IPS-NIHi11 (cell line): Measurements from ENCODE around the gene DAPK1.
A peak's percentile ranks its signal among the peaks of the same experiment; 100 is the strongest.

ENCODE experiments used
- DNase-seq: peaks from one replicate; pipeline ENCODE4 v3.0.0; 2012; ENCODE audit warnings: mixed read lengths, low spot score

The DAPK1 gene

DNA sequence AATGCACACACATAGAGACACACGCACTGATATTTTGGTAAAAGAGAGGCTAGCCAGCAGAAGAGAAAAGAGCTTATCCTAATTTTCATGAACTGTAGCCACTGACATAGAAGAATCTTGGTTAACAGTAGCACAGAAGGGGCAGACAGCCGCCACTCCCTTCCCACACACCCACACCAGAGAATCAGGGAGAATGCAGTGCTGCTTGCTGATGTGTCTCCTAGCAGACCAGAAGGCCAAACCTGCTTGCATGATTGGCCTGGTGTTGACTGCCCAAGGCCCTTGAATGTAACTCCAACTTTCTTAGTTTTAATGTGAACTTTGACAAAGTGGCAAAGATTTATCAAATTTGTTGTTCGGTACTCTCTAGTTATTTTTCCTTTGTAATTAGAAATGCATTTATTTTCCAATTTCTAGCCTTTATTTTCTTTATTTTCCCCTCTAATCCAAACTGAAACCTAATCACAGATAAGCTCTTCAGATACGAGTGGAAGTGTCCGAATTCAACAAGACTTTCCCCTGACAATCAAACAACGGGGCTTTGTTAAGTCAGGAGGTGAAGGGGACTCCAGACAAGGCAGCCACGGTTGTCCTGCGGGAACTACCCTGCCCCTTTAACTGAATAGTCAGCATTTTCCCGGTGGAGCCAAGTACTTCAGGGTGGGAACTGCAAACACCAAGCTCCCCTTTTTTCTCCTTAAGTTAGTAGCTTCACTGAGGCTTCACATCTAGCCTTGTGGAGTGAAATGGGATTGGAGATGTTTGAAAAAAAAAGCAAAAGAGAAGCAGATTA is 146.3 kb downstream of the DAPK1 start:
- DNase-seq = peak; percentile 26

DNA sequence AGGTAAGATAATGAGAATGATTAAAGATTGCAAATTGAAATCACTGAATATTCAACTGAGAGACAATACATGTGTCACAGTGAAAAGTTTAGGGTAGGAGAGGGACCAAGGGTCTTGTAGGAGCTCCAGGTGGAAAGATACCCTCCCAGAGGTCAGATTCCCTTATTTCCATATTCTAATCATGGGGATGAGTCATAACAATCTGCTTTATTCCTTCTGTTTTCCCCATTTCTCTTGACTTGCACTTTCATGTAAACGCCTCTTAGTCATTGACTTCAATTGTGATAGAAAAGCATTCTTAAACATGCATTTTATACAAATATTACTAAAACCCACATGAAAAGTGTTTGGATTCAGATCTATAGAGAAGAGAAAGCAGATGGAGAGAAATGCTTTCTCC is 147.0 kb downstream of the DAPK1 start:
- DNase-seq = no peak

DNA sequence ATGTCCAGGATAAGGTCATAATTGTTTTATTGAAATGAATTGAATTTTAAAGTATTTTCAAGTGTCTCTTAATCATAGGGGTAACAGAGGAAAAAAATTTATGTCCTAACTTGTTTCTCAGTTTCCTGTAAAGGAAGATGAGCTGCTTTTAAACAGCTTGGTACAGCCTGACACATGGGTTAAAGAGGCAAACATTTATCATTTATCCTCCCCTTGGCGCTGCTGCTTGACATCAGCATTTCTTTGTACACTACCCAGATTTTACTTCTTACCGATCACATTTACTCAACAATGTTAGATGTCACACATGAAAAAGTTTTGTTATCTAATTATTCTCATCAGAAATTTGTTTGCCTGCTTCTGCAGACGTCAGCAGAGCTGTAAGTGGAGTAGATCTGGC is 148.9 kb downstream of the DAPK1 start:
- DNase-seq = no peak

DNA sequence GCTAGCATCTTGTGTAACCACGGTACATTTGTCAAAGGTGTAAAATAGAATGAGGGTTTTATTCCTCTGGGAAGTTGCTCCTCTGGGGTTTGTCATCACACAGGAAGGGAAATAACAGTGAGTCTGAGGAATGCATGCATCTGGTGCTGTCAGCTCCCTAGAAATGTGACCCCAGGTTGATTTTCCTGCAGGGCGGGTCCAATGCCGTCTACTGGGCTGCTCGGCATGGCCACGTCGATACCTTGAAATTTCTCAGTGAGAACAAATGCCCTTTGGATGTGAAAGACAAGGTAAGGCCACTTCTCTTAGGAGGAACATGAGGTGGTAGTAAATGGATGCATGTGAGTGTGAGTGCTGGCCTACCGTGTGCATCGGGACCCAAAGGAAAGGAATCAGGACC is 149.4 kb downstream of the DAPK1 start:
- DNase-seq = no peak

DNA sequence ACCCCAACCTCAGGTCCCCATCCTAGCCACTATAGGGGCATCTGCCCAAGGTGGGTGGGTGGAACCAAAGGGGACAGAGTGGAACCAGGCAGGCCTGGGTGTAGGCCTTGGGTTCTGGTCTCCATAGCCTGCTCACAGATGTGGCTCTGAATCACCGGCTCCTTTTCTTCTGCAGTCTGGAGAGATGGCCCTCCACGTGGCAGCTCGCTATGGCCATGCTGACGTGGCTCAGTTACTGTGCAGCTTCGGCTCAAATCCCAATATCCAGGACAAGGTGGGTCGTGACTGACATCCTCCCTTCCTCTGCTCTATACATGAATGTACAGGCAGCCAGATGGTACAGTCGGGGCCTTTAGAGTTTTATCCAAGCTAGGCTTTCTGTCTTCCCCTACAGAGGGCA is 150.9 kb downstream of the DAPK1 start:
- DNase-seq = no peak

DNA sequence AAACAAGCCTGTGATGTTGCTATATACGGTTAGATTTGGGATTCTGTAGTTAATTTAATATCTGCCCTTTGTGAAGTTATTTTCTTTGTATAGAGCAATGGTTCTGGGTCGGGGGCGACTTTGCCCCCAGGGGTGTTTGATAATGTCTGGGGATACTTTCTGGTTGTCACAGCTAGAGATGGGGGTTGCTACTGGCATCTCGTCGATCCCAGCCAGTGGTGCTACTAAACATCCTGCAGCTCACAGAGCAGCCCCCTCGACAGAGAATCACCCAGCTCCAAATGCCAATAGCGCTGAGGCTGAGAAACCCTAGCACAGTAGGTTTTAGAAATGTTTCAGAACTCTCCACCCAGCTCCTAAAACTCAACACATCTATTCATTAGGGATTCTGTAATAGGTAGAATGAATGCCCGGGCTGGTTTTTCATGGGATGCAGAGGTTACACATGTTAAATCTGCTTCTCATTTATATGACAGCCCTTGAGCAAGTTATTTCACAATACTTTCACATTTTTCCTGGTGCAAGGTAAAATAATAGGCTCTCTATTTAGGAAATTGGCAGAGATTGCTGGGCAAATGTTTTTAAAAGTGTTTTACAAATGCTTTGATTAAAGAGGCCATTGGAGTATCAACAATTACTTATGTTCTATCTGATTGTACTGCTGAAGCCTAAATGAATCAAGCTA is 153.1 kb downstream of the DAPK1 start:
- no peak for DNase-seq

- DNase-seq = no peak
Measured at GRCh38 chr9:87651431-87651830, 153.8 kb downstream of the DAPK1 start.

- DNase-seq = no peak
Measured at GRCh38 chr9:87653941-87654340, 156.3 kb downstream of the DAPK1 start.

GRCh38 chr9:87655731-87656130 is 158.1 kb downstream of the DAPK1 start:
- no peak for DNase-seq

GRCh38 chr9:87656485-87656884 is 158.8 kb downstream of the DAPK1 start:
- no peak for DNase-seq

DNA sequence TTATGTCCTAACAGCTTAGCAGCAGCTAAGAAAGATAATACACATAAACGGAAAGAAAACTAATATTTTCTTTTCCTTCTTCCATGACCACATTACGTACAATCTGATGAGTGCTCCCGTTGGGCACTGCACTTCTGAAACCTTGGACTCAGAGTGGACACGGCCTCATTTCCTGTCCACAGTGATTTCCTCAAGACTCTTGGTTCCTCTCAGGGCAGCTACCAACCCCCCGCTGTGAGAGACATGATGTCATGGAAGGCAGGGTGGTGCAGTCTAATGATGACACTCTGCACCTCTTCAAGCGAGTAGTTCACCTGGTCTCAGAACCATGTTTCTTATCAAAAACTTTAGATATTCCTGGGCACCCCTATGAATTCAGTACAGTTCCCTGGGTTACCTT is 159.5 kb downstream of the DAPK1 start:
- no peak for DNase-seq

- no peak for DNase-seq
Measured at GRCh38 chr9:87657893-87658292, 160.2 kb downstream of the DAPK1 start.

DNA sequence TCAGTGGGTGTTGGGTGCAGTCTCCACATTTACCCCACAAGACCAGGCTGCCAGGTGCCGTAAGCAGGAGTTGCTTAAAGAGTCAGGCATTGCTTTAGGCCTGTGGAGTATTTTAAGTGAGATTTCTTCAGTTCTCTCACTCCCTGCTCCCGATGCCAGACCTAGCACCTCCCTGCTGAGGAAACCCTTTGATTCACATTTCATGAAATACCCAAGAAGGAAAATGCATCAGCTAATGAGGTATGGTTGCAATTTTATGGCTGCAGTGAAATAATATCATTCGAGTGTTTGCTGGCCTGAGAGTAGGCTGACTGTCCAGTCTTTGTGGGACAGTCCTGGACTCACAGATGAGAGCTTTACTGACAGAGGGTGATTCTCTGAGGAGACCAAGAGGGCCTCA is 160.8 kb downstream of the DAPK1 start:
- DNase-seq = no peak

DNA sequence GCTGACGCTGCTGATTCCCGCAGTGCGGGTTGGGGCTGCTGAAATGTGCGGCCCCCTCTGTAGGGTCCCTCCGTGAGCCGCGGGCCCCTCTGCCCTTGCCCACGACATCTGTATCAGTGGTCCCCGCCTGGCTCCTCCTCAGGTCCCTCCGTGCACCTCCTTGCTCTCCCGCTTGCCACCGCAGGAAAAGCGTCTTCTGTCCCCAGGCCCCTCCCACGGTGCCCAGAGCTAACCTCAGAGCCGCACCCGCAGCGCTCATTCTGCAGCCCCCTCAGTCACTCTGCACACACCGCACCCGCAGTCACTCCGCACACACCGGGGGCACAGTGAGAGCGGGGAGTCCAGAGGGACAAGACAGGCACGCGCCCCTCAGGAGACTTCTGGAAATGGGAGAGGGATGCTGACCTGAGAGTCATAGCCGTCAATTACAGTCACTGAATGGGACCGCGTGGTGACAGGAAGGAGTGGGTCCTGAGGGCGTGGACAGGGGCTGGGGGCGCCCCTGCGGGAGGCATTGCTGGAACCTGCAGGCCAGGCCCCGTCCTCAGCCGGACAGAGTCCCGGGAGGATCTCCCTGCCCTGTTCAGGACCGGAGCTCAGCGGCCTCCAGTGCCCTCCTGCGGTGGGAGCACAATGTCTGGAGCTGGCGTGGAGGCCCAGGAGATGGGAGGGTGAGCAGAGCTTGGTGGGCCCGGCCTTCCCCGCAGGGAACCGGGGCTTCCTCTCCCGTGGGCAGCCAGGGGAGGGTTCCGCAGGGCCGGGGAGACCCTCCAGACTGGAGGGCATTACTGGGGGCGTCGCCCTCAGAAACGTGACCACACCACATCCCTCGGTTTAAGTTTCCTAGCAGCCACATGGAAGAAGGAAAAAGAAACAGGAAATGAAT is 162.1 kb downstream of the DAPK1 start:
- DNase-seq = no peak

DNA sequence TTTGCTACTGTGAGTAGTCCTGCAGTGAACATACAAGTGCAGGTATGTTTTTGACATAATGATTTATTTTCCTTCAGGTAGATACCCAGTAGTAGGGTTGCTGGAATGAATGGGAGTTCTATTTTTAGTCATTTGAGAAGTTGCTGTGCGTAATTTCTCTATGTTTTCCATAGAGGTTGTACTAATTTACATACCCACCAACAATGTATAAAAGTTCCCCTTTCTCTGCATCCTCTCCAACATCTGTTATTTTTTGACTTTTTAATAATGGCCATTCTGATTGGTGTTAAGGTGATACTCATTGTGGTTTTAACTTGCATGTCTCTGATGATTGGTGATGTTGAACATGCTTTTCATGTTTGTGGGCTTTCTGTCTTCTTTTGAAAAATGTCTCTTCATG is 163.6 kb downstream of the DAPK1 start:
- no peak for DNase-seq

GRCh38 chr9:87662808-87663528 is 165.3 kb downstream of the DAPK1 start:
- peak; percentile 90 for DNase-seq

DNA sequence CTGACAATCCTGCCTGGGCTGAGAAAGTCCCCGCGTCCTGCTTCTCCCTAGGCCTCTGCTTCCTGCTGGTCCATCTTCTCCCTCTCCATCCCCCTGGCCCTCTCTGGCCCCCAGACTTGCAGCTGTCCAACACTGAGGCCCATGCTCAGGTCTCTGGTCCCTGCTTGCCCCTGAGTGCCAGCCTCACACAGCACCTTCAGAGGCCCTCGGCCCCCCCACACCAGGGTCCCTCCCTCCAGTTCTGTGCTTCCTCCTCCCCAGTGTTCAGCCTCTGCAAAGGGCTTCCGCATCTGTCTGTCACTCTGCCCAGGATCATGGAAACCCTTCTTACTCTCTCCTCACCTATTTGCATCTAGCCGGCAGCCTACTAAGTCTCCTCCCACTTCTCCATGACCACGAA is 165.9 kb downstream of the DAPK1 start:
- DNase-seq = no peak

DNA sequence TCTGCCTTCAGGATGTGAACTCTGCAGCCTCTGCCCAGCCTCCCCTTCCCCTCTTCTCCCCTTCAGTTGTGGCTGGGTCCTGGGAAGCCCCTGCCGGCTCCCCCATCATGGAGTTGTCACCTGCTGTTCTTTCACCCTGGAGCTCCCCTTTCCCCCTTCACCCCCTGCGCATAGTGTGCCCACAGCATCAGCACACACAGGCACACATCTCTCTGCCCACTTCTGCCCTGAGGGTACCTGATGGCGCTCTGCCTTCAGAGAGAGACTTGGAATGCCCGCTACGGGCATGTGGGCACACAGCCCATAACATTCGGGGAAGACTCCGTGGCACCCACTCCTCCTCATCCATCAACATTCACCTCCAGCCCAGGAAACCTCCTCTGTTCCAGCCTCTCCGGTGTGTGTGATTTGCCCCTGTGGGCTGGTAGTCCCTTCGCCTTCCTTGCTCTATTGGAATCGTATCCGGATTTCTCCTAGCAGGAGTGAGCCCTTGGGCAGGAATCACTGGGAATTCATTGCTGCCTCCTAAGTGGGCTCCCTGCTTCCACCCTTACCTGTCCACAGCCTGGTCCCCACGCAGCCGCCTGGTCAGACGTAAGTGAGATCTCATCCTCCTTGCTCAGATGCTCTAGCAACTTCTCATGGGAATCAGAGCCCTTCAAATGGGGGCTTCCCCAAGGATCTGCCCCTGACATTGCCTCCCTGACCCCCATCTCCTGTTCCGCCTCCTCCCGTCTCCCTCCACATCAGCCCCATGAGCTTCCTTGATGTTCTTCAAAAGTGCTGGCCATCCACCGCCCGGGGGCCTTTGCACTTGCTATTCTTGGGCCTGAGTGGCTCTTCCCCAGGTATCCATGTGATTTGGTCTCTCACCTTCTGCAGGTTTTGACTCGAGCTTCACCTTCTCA is 166.7 kb downstream of the DAPK1 start:
- DNase-seq = no peak

- DNase-seq = no peak
Measured at GRCh38 chr9:87665505-87665904, 167.8 kb downstream of the DAPK1 start.

- peak; percentile 52 for DNase-seq
Measured at GRCh38 chr9:87667164-87667738, 169.6 kb downstream of the DAPK1 start.

DNA sequence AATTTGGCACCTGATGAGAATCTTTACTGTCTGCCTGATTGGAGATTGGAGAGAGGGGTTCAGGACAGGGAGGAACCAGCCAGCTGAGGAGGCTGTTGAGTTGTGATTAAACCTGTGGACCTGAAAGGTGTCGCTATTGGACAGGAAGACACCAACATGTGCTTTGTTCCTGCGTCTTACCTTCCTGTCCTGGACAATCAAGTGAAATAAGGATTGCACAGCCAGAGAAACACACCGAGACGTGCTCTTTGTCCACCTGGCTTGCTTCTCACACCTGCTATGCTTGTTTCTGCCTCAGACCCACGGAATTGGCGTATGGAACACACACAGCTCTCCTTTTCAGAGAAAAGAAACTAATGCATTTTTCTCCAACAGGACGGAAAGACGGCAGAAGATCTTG is 170.6 kb downstream of the DAPK1 start:
- no peak for DNase-seq
